Activated CD4-positive, alpha-beta T cell treated with anti-CD3 and anti-CD28 coated beads, Interleukin-2, amount 10 ng/mL, durations not matched to agents 24 days and 14 days (primary cell): ENCODE measurements around the gene CHP2. TPM values are rescaled to one million over a fixed set of nuclear protein-coding genes. Genes with fewer than 3 reads are reported as not detected.

Source experiments
- DNase-seq: peaks from one replicate; pipeline ENCODE4 v3.0.0; 2022
- H3K27ac Mint-ChIP-seq: one replicate; pipeline ENCODE4 v1.8.0; 2022; ENCODE audit warnings: mild to moderate bottlenecking, mixed read lengths
- H3K27me3 Mint-ChIP-seq: one replicate; pipeline ENCODE4 v1.8.0; 2022; ENCODE audit warnings: mixed read lengths
- H3K36me3 Mint-ChIP-seq: one replicate; pipeline ENCODE4 v1.8.0; 2022; ENCODE audit warnings: low read depth, mild to moderate bottlenecking, mixed read lengths
- H3K4me1 Mint-ChIP-seq: one replicate; pipeline ENCODE4 v1.8.0; 2021; ENCODE audit warnings: mixed read lengths
- H3K4me3 Mint-ChIP-seq: one replicate; pipeline ENCODE4 v1.8.0; 2022; ENCODE audit warnings: mild to moderate bottlenecking, moderate library complexity, mixed read lengths
- H3K9me3 Mint-ChIP-seq: one replicate; pipeline ENCODE4 v1.8.0; 2021; ENCODE audit warnings: mixed read lengths
- intact Hi-C: fragments of 100-400 bp; cut with micrococcal nuclease; formaldehyde crosslinking; loops from one replicate; pipeline ENCODE4 v1.15.1; 2023
- total RNA-seq: library from RNA; stranded (reverse); gene quantifications from 2 replicates; pipeline ENCODE4 v1.2.3, GENCODE V29; 2022

Gene CHP2
- total RNA-seq, 1 donor from 2014 or later: not detected

DNA sequence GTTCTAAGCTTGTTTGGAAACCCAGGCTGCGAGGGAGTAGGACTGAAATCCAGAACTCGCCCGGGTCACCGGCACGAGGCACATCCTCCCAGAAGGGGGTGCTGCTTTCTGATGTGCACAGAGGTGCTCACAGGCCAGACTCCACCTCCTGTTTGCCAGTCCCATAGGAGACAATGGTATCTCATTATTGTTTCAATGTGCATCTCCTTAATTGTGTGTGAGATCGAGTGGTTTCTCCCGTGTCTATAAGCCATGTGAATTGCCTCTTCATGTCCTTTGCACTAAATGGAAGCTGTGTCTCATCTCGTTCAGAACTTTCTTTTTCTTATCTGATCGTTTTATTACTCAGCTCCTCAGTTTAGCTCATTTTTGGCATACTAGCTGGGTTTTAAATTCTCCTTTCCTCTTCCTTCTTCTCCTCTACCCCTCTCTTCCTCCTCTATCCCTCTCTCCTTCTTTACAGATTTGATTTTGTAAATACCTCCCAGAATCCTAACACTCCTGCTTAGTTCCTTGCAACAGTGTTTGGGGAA lies 48.8 kb downstream of the CHP2 start:
- no peaks in the 10 kb centered on the region for H3K36me3 Mint-ChIP-seq
- H3K9me3 Mint-ChIP-seq: no peaks in the 10 kb centered on the region
- intact Hi-C loops: loop anchor here (1.0 to 10.0 kb wide), 4 partner anchors 24 to 701 kb away; no protein-coding TSS in a partner anchor
- H3K4me3 Mint-ChIP-seq: peak overlapping the region; percentile 29
- H3K27me3 Mint-ChIP-seq: peaks cover 13% of the 10 kb centered on the region
- peak overlapping the region; percentile 16 for H3K27ac Mint-ChIP-seq
- DNase-seq: peak; percentile 92
- peaks cover 18% of the 10 kb centered on the region for H3K4me1 Mint-ChIP-seq

DNA sequence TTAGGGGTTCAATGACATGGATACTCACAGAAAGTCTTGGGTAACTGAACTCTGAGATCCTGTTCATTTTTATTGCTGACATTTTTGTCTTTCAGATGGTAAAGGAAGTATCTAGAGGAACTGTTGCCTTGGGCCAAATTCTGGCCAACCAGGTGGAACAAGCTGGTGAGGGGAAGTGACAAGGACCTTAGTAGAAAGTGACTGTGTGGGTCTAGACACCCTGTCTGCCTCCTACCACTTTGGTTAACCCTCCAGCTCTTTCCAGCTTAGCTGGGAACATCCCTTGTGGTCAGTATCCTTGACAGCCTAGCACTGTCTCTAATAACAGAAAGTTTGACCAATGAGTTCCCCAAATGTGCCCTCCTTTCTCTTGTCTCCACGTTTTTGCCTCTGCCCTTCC lies 52.2 kb downstream of the CHP2 start:
- Mint-ChIP-seq H3K4me3 (no peak overlapping the region), H3K27me3 (peaks cover 25% of the 10 kb centered on the region), H3K27ac (no peak overlapping the region), H3K36me3 (no peaks in the 10 kb centered on the region), H3K9me3 (no peaks in the 10 kb centered on the region), H3K4me1 (peaks cover 16% of the 10 kb centered on the region)
- intact Hi-C loops: loop anchor here (10.0 kb wide), 1 partner anchor 698 kb away; no protein-coding TSS in a partner anchor
- DNase-seq: no peak

Other genes starting within 250 kb of the CHP2 start
- 109 and 113 TPM in 2 replicates for gene GGA2, start 244.5 kb upstream of the CHP2 start, total RNA-seq
- gene EARS2, start 197.7 kb upstream of the CHP2 start, total RNA-seq: 29.7 and 31.4 TPM in 2 replicates
- 62.0 and 70.6 TPM in 2 replicates for gene UBFD1, start 197.3 kb upstream of the CHP2 start, total RNA-seq
- gene NDUFAB1, start 158.7 kb upstream of the CHP2 start, total RNA-seq: 161 and 163 TPM in 2 replicates
- gene PALB2, start 113.7 kb upstream of the CHP2 start, total RNA-seq: 31.2 and 35.7 TPM in 2 replicates
- 98.3 and 99.4 TPM in 2 replicates for gene DCTN5, start 113.6 kb upstream of the CHP2 start, total RNA-seq
- gene PLK1, start 76.1 kb upstream of the CHP2 start, total RNA-seq: 45.7 and 51.7 TPM in 2 replicates
- not detected in 2 replicates for gene ERN2, start 41.8 kb upstream of the CHP2 start, total RNA-seq
- gene PRKCB, start 81.0 kb downstream of the CHP2 start, total RNA-seq: 79.9 and 84.2 TPM in 2 replicates